ENCODE results near the gene PALLD.

Gene PALLD

GRCh38 chr4:168877511-168878491, 380.9 kb downstream of the PALLD start:
- DNase-seq (ENCODE audit: low spot score) = no peak

GRCh38 chr4:168878623-168879022, 381.8 kb downstream of the PALLD start:
- no peak for DNase-seq (ENCODE audit: low spot score)

GRCh38 chr4:168879188-168879587, 382.3 kb downstream of the PALLD start:
- no peak for DNase-seq (ENCODE audit: low spot score)

GRCh38 chr4:168880072-168880675, 383.3 kb downstream of the PALLD start:
- no peak for DNase-seq (ENCODE audit: low spot score)

GRCh38 chr4:168880811-168881595, 384.2 kb downstream of the PALLD start:
- no peak for DNase-seq (ENCODE audit: low spot score)

- no peak for DNase-seq (ENCODE audit: low spot score)
Observed at GRCh38 chr4:168881781-168882420, 385.0 kb downstream of the PALLD start.

- DNase-seq (ENCODE audit: low spot score) = no peak
Observed at GRCh38 chr4:168882650-168883233, 385.9 kb downstream of the PALLD start.

GRCh38 chr4:168883513-168883912, 386.7 kb downstream of the PALLD start:
- no peak for DNase-seq (ENCODE audit: low spot score)

GRCh38 chr4:168884251-168885124, 387.6 kb downstream of the PALLD start:
- no peak for DNase-seq (ENCODE audit: low spot score)

GRCh38 chr4:168885400-168885799, 388.5 kb downstream of the PALLD start:
- no peak for DNase-seq (ENCODE audit: low spot score)

- no peak for DNase-seq (ENCODE audit: low spot score)
Observed at GRCh38 chr4:168886351-168886750, 389.5 kb downstream of the PALLD start.

GRCh38 chr4:168887809-168888208, 391.0 kb downstream of the PALLD start:
- DNase-seq (ENCODE audit: low spot score) = no peak

GRCh38 chr4:168888715-168889215, 391.9 kb downstream of the PALLD start:
- DNase-seq (ENCODE audit: low spot score) = no peak

- DNase-seq (ENCODE audit: low spot score) = no peak
Observed at GRCh38 chr4:168891086-168891485, 394.2 kb downstream of the PALLD start.

- no peak for DNase-seq (ENCODE audit: low spot score)
Observed at GRCh38 chr4:168891688-168892087, 394.8 kb downstream of the PALLD start.

GRCh38 chr4:168892475-168892874, 395.6 kb downstream of the PALLD start:
- no peak for DNase-seq (ENCODE audit: low spot score)

GRCh38 chr4:168893205-168893604, 396.4 kb downstream of the PALLD start:
- no peak for DNase-seq (ENCODE audit: low spot score)

- no peak for DNase-seq (ENCODE audit: low spot score)
Observed at GRCh38 chr4:168893807-168894206, 397.0 kb downstream of the PALLD start.

- no peak for DNase-seq (ENCODE audit: low spot score)
Observed at GRCh38 chr4:168900080-168900479, 403.2 kb downstream of the PALLD start.

- no peak for DNase-seq (ENCODE audit: low spot score)
Observed at GRCh38 chr4:168907119-168907698, 410.4 kb downstream of the PALLD start.
